ENCODE results near the gene PARD6B. TPM values are rescaled to one million over a fixed set of nuclear protein-coding genes. Genes with fewer than 3 reads are reported as not detected.

The PARD6B gene
- total RNA-seq, 1 experiment from 2014 or later: 41.3 TPM

DNA sequence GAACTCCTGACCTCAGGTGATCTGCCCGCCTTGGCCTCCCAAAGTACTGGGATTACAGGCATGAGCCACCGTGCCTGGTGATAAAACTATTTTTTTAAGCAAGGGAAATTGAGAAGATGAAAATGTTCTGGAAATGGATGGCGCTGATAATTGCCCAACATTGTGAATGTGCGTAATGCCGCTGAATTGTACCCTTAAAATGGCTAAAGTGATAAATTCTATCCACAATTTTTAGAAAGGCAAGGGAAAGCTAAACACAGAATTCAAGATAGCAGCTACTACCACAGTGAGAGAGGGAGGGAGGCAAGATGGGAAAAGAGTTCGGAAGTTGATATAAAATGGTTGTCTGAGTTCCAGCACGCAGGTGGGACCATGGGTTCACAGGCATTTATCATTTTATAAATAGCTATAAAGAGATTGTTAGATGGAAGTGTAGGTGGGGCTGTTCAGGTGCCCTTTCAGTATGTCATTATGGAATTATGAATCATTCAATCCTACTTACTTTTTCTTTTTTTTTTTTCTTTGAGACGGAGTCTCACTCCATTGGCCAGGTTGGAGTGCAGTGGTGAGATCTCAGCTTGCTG is 48.3 kb upstream of the PARD6B start:
- no peak overlapping the region for H3K9ac ChIP-seq (ENCODE audit: low read length)
- DNase-seq (ENCODE audit: low read depth, low spot score) (no peak), ATAC-seq (no peak)
- TF ChIP-seq, protein P1, sequence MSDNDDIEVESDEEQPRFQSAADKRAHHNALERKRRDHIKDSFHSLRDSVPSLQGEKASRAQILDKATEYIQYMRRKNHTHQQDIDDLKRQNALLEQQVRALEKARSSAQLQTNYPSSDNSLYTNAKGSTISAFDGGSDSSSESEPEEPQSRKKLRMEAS (IDR thresholded peaks at IDR 0.05): no peak
- TF ChIP-seq CTCF (IDR thresholded peaks at IDR 0.05 in 2 of 3, conservative IDR thresholded peaks at IDR 0.05 in 1 of 3; ENCODE audit: borderline replicate concordance in 1 of 3, insufficient read depth in 1 of 3, low read depth in 2 of 3, low read length in 2 of 3) (no peak), SRF (IDR thresholded peaks at IDR 0.05; ENCODE audit: low read depth) (no peak), POLR2AphosphoS5 (IDR thresholded peaks at IDR 0.05; ENCODE audit: low read depth, low read length) (no peak)
- intact Hi-C loops (cut with micrococcal nuclease): no loop called here
- H3K4me3 ChIP-seq (replicated peaks in 1 of 2; ENCODE audit: low read depth in 1 of 2, low read length in 2 of 2): no peak overlapping the region
- H3K4me1 ChIP-seq (ENCODE audit: control insufficient read depth in 1 of 2, insufficient read depth in 2 of 2, low read length in 2 of 2): peaks cover 7 to 8% of the 10 kb centered on the region in 2 experiments; a peak in 3 of 4 replicates
- CTCF ChIA-PET: no interaction called here
- H3K4me2 ChIP-seq (ENCODE audit: low read length): no peak overlapping the region
- H3K9me3 ChIP-seq (ENCODE audit: control insufficient read depth in 1 of 2, insufficient read depth in 1 of 2, low read depth in 1 of 2, low read length in 2 of 2): no peaks in the 10 kb centered on the region
- no peaks in the 10 kb centered on the region for H3K27me3 ChIP-seq (ENCODE audit: insufficient read depth, low read length)
- no peaks in the 10 kb centered on the region for H3K79me2 ChIP-seq (ENCODE audit: insufficient read depth, low read length)
- no peaks in the 10 kb centered on the region for H3K36me3 ChIP-seq (ENCODE audit: control insufficient read depth in 1 of 2, insufficient read depth in 2 of 2, low read length in 2 of 2)
- no peaks in the 10 kb centered on the region for H4K20me1 ChIP-seq (ENCODE audit: insufficient read depth)
- RAD21 ChIA-PET (ENCODE audit: low non-redundant PET in 1 of 2, low total read pairs in 2 of 2, uncharacterized antibody in 2 of 2, unreplicated experiment in 2 of 2): interaction anchor here in 1 of 2 experiments (0.6 kb wide), 1 partner anchor 14 kb away, joined by 3 read pairs; no protein-coding TSS in a partner anchor
- BruUV-seq (replicated peaks): no TSS peak
- H3K27ac ChIP-seq (ENCODE audit: low read depth, low read length): no peak overlapping the region
- H2AFZ ChIP-seq (ENCODE audit: low read depth, low read length, poor library complexity, severe bottlenecking): no peak overlapping the region
- no peaks in the 10 kb centered on the region for H3K9me2 ChIP-seq (ENCODE audit: insufficient read depth)
- POLR2A ChIA-PET: interaction anchor here (0.7 kb wide), 1 partner anchor 1646 kb away, joined by 3 read pairs; no protein-coding TSS in a partner anchor

- Histone ChIP-seq H2AFZ (ENCODE audit: low read depth, low read length, poor library complexity, severe bottlenecking) (no peak overlapping the region), H3K4me3 (replicated peaks in 1 of 2; ENCODE audit: low read depth in 1 of 2, low read length in 2 of 2) (no peak overlapping the region), H3K27ac (ENCODE audit: low read depth, low read length) (no peak overlapping the region), H3K36me3 (ENCODE audit: control insufficient read depth in 1 of 2, insufficient read depth in 2 of 2, low read length in 2 of 2) (no peaks in the 10 kb centered on the region), H3K9me2 (ENCODE audit: insufficient read depth) (no peaks in the 10 kb centered on the region), H3K27me3 (ENCODE audit: insufficient read depth, low read length) (no peaks in the 10 kb centered on the region), H3K4me1 (ENCODE audit: control insufficient read depth in 1 of 2, insufficient read depth in 2 of 2, low read length in 2 of 2) (peaks cover 2% of the 10 kb centered on the region in 2 experiments; a peak in 3 of 4 replicates), H3K79me2 (ENCODE audit: insufficient read depth, low read length) (no peaks in the 10 kb centered on the region), H3K9me3 (ENCODE audit: control insufficient read depth in 1 of 2, insufficient read depth in 1 of 2, low read depth in 1 of 2, low read length in 2 of 2) (no peaks in the 10 kb centered on the region), H4K20me1 (ENCODE audit: insufficient read depth) (no peaks in the 10 kb centered on the region), H3K9ac (ENCODE audit: low read length) (no peak overlapping the region), H3K4me2 (ENCODE audit: low read length) (no peak overlapping the region)
- no TSS peak for BruUV-seq (replicated peaks)
- no peak for DNase-seq (ENCODE audit: low read depth, low spot score)
- ChIA-PET POLR2A (no interaction called here), CTCF (no interaction called here), RAD21 (ENCODE audit: low non-redundant PET in 1 of 2, low total read pairs in 2 of 2, uncharacterized antibody in 2 of 2, unreplicated experiment in 2 of 2) (no interaction called here)
- intact Hi-C loops (cut with micrococcal nuclease): no loop called here
- no peak for ATAC-seq
- TF ChIP-seq ZFX (IDR thresholded peaks at IDR 0.05) (no peak), ATF3 (IDR thresholded peaks at IDR 0.05) (no peak), CTCF (IDR thresholded peaks at IDR 0.05 in 2 of 3, conservative IDR thresholded peaks at IDR 0.05 in 1 of 3; ENCODE audit: borderline replicate concordance in 1 of 3, insufficient read depth in 1 of 3, low read depth in 2 of 3, low read length in 2 of 3) (no peak), SRF (IDR thresholded peaks at IDR 0.05; ENCODE audit: low read depth) (no peak), FOSL1 (IDR thresholded peaks at IDR 0.05; ENCODE audit: low read depth) (no peak), CBX3 (IDR thresholded peaks at IDR 0.05; ENCODE audit: low read depth) (no peak), CEBPB (IDR thresholded peaks at IDR 0.05; ENCODE audit: low read depth) (no peak)
- TF ChIP-seq, protein P1 (IDR thresholded peaks at IDR 0.05): no peak
- TF ChIP-seq, protein P2, sequence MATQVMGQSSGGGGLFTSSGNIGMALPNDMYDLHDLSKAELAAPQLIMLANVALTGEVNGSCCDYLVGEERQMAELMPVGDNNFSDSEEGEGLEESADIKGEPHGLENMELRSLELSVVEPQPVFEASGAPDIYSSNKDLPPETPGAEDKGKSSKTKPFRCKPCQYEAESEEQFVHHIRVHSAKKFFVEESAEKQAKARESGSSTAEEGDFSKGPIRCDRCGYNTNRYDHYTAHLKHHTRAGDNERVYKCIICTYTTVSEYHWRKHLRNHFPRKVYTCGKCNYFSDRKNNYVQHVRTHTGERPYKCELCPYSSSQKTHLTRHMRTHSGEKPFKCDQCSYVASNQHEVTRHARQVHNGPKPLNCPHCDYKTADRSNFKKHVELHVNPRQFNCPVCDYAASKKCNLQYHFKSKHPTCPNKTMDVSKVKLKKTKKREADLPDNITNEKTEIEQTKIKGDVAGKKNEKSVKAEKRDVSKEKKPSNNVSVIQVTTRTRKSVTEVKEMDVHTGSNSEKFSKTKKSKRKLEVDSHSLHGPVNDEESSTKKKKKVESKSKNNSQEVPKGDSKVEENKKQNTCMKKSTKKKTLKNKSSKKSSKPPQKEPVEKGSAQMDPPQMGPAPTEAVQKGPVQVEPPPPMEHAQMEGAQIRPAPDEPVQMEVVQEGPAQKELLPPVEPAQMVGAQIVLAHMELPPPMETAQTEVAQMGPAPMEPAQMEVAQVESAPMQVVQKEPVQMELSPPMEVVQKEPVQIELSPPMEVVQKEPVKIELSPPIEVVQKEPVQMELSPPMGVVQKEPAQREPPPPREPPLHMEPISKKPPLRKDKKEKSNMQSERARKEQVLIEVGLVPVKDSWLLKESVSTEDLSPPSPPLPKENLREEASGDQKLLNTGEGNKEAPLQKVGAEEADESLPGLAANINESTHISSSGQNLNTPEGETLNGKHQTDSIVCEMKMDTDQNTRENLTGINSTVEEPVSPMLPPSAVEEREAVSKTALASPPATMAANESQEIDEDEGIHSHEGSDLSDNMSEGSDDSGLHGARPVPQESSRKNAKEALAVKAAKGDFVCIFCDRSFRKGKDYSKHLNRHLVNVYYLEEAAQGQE (IDR thresholded peaks at IDR 0.05; ENCODE audit: low read depth): no peak
Observed at GRCh38 chr20:50683570-50683969, 47.8 kb upstream of the PARD6B start.

Data from HCT116 (cell line).